Hepatocyte (in vitro differentiated cells): Measurements from ENCODE around the gene CLSTN1. TPM values are rescaled to one million over a fixed set of nuclear protein-coding genes. Genes with fewer than 3 reads are reported as not detected.

ENCODE experiments used
- DNase-seq: peaks from one replicate; pipeline ENCODE4 v3.0.0-alpha.2; 2016; ENCODE audit warnings: low spot score
- H2AFZ ChIP-seq: fragments of 200-600 bp; sonication (generic); 2 replicates; pipeline ENCODE4 v1.6.0; 2016; ENCODE audit warnings: antibody characterized with exemption, mild to moderate bottlenecking
- H3K27ac ChIP-seq: fragments of 200-600 bp; sonication (generic); 2 replicates; pipeline ENCODE4 v1.5.1; 2016; ENCODE audit warnings: mild to moderate bottlenecking
- H3K27me3 ChIP-seq: fragments of 200-600 bp; sonication (generic); 2 replicates; pipeline ENCODE4 v1.6.1; 2016
- H3K36me3 ChIP-seq: fragments of 200-600 bp; sonication (generic); replicated peaks from 2 replicates; pipeline ENCODE4 v1.5.1; 2016; ENCODE audit warnings: low read depth; ENCODE audit not compliant: insufficient read depth
- H3K4me1 ChIP-seq: fragments of 200-600 bp; sonication (generic); 2 replicates; pipeline ENCODE4 v1.5.1; 2016; ENCODE audit warnings: mild to moderate bottlenecking, moderate library complexity; ENCODE audit not compliant: insufficient read depth
- H3K4me2 ChIP-seq: fragments of 200-600 bp; sonication (generic); 2 replicates; pipeline ENCODE4 v1.6.0; 2016
- H3K4me3 ChIP-seq: fragments of 200-600 bp; sonication (generic); 2 replicates; pipeline ENCODE4 v1.5.1; 2016; ENCODE audit warnings: mild to moderate bottlenecking
- H3K79me2 ChIP-seq: fragments of 200-600 bp; sonication (generic); 2 replicates; pipeline ENCODE4 v1.6.0; 2017; ENCODE audit warnings: mild to moderate bottlenecking
- H3K9me2 ChIP-seq: fragments of 200-600 bp; sonication (generic); replicated peaks from 2 replicates; pipeline ENCODE4 v1.6.0; 2017; ENCODE audit warnings: mild to moderate bottlenecking; ENCODE audit not compliant: insufficient read depth
- H3K9me3 ChIP-seq: fragments of 200-600 bp; sonication (generic); 2 replicates; pipeline ENCODE4 v1.5.1; 2016; ENCODE audit warnings: low read depth, mild to moderate bottlenecking
- H4K20me1 ChIP-seq: fragments of 200-600 bp; sonication (generic); 2 replicates; pipeline ENCODE4 v1.6.0; 2016; ENCODE audit warnings: mild to moderate bottlenecking; ENCODE audit not compliant: insufficient read depth, poor library complexity, severe bottlenecking
- CTCF ChIP-seq: fragments of 200-600 bp; sonication (generic); IDR thresholded peaks from 2 replicates; pipeline ENCODE4 v1.5.1; 2016; ENCODE audit warnings: antibody characterized with exemption, mild to moderate bottlenecking; ENCODE audit not compliant: poor library complexity
- EZH2 ChIP-seq: fragments of 200-600 bp; sonication (generic); IDR thresholded peaks from 2 replicates; pipeline ENCODE4 v1.6.1; 2016; ENCODE audit warnings: antibody characterized with exemption, mild to moderate bottlenecking, borderline replicate concordance
- EZH2phosphoT487 ChIP-seq: fragments of 200-600 bp; sonication (generic); IDR thresholded peaks from one replicate; pipeline ENCODE4 v1.6.1; 2018; ENCODE audit warnings: antibody characterized with exemption, mild to moderate bottlenecking, low read depth, moderate library complexity; ENCODE audit not compliant: unreplicated experiment, severe bottlenecking
- WGBS: methylation state at CpG from one replicate; pipeline ENCODE4 v1.1.6; 2016; ENCODE audit warnings: low lambda C conversion rate; ENCODE audit errors: missing lambda C conversion rate; 5-methylcytosine and 5-hydroxymethylcytosine counted together
- polyA plus RNA-seq: library from polyadenylated mRNA; unstranded; fragments of >200 nt; fragmentation: Nextera tagmentation; extraction: Ambion mirVana; gene quantifications from 2 replicates; pipeline ENCODE4 v1.2.1, GENCODE V29; 2016
- total RNA-seq: library from RNA; depleted of rRNA; stranded (reverse); fragments of >200 nt; gene quantifications from 2 replicates; pipeline ENCODE4 v1.2.3, GENCODE V29; 2014

The CLSTN1 gene
- total and polyA plus RNA-seq, 2 experiments from 2014 or later: 47.7 to 74.2 TPM

GRCh38 chr1:9726905-9727595 is 96.7 kb downstream of the CLSTN1 start:
- no peaks in the 10 kb centered on the region for H3K27me3 ChIP-seq
- H2AFZ ChIP-seq: no peak overlapping the region
- no peak overlapping the region for H3K27ac ChIP-seq
- no peak for DNase-seq
- no peaks in the 10 kb centered on the region for H3K79me2 ChIP-seq
- no peaks in the 10 kb centered on the region for H3K36me3 ChIP-seq
- H3K9me3 ChIP-seq: no peaks in the 10 kb centered on the region
- no peak overlapping the region for H3K4me2 ChIP-seq
- no peak overlapping the region for H3K4me3 ChIP-seq
- H3K9me2 ChIP-seq: no peaks in the 10 kb centered on the region
- no peaks in the 10 kb centered on the region for H4K20me1 ChIP-seq
- no peak for TF ChIP-seq CTCF
- TF ChIP-seq EZH2phosphoT487: no peak
- TF ChIP-seq EZH2: no peak
- WGBS: 84% methylated on average over 25 of the region's 25 CpGs
- no peaks in the 10 kb centered on the region for H3K4me1 ChIP-seq

- 98% methylated on average over 6 of the region's 6 CpGs for WGBS
- no peak overlapping the region for H2AFZ ChIP-seq
- no peaks in the 10 kb centered on the region for H3K36me3 ChIP-seq
- H3K9me3 ChIP-seq: no peaks in the 10 kb centered on the region
- TF ChIP-seq CTCF (no peak), EZH2phosphoT487 (no peak)
- no peaks in the 10 kb centered on the region for H3K27me3 ChIP-seq
- no peak for DNase-seq
- no peaks in the 10 kb centered on the region for H3K9me2 ChIP-seq
- H3K4me1 ChIP-seq: no peaks in the 10 kb centered on the region
- no peak overlapping the region for H3K27ac ChIP-seq
- no peak overlapping the region for H3K4me3 ChIP-seq
- no peaks in the 10 kb centered on the region for H3K79me2 ChIP-seq
- no peaks in the 10 kb centered on the region for H4K20me1 ChIP-seq
- H3K4me2 ChIP-seq: no peak overlapping the region
These were observed 97.4 kb downstream of the CLSTN1 start for GRCh38 chr1:9726406-9726805.

- H3K36me3 ChIP-seq: no peaks in the 10 kb centered on the region
- no peak overlapping the region for H3K4me2 ChIP-seq
- peak; percentile 71 for DNase-seq
- no peak overlapping the region for H3K27ac ChIP-seq
- H4K20me1 ChIP-seq: no peaks in the 10 kb centered on the region
- H3K27me3 ChIP-seq: no peaks in the 10 kb centered on the region
- TF ChIP-seq CTCF (peak; percentile 59), EZH2phosphoT487 (no peak)
- H3K4me3 ChIP-seq: no peak overlapping the region
- H2AFZ ChIP-seq: no peak overlapping the region
- H3K79me2 ChIP-seq: no peaks in the 10 kb centered on the region
- H3K9me3 ChIP-seq: no peaks in the 10 kb centered on the region
- WGBS: 78% methylated on average over 24 of the region's 24 CpGs
- no peaks in the 10 kb centered on the region for H3K9me2 ChIP-seq
- H3K4me1 ChIP-seq: no peaks in the 10 kb centered on the region
These were observed 98.9 kb downstream of the CLSTN1 start for GRCh38 chr1:9724706-9725476.
